Liver (tissue), 9 donors: ENCODE measurements around the gene CFAP74. TPM values are rescaled to one million over a fixed set of nuclear protein-coding genes. Genes with fewer than 3 reads are reported as not detected.

Source experiments
- DNase-seq: peaks from one replicate; pipeline ENCODE4 v3.0.0-alpha.2; 2017; ENCODE audit warnings: low spot score
- H3K27ac ChIP-seq, 2 donors: one replicate each; pipeline ENCODE4 v1.7.0; 2013; ENCODE audit warnings: inconsistent platforms in 2 of 2, low read length in 2 of 2, control low read depth in 1 of 2, low read depth in 1 of 2, mild to moderate bottlenecking in 1 of 2
- H3K27me3 ChIP-seq, 4 donors: one replicate each; pipeline versions ENCODE4 v1.6.1 to v1.7.0; 2013; ENCODE audit warnings: low read length in 3 of 4, inconsistent platforms in 1 of 4, mild to moderate bottlenecking in 1 of 4, moderate library complexity in 1 of 4; ENCODE audit not compliant: control insufficient read depth in 4 of 4, insufficient read depth in 4 of 4
- H3K36me3 ChIP-seq, 4 donors: one replicate each; pipeline versions ENCODE4 v1.6.1 to v1.7.0; 2013; ENCODE audit warnings: low read length in 3 of 4, mild to moderate bottlenecking in 3 of 4, low read depth in 1 of 4, moderate library complexity in 1 of 4; ENCODE audit not compliant: control insufficient read depth in 4 of 4, insufficient read depth in 3 of 4
- H3K4me1 ChIP-seq, 4 donors: one replicate each; pipeline versions ENCODE4 v1.6.1 to v1.7.0; 2013; ENCODE audit warnings: low read length in 3 of 4, mild to moderate bottlenecking in 3 of 4, moderate library complexity in 1 of 4; ENCODE audit not compliant: control insufficient read depth in 4 of 4, insufficient read depth in 4 of 4
- H3K4me3 ChIP-seq, 3 donors: one replicate each; pipeline versions ENCODE4 v1.6.1 to v1.7.0; 2013; ENCODE audit warnings: low read length in 3 of 3, control low read depth in 1 of 3, low read depth in 1 of 3, mild to moderate bottlenecking in 1 of 3
- H3K9ac ChIP-seq, 2 donors: one replicate each; pipeline ENCODE4 v1.7.0; 2013; ENCODE audit warnings: low read length in 2 of 2, mild to moderate bottlenecking in 2 of 2, moderate library complexity in 2 of 2, control low read depth in 1 of 2, low read depth in 1 of 2
- H3K9me3 ChIP-seq, 4 donors: one replicate each; pipeline versions ENCODE4 v1.6.1 to v1.7.0; 2013; ENCODE audit warnings: low read length in 3 of 4; ENCODE audit not compliant: control insufficient read depth in 4 of 4
- ATF3 ChIP-seq: IDR thresholded peaks from 2 replicates; pipeline ENCODE4 v1.6.1; 2016; ENCODE audit warnings: antibody characterized with exemption
- CTCF ChIP-seq: fragments of 150-350 bp; IDR thresholded peaks from 2 replicates; pipeline ENCODE4 v1.5.1; 2017; ENCODE audit warnings: improper control_type of control experiment, low read depth, low read length; ENCODE audit not compliant: missing input control
- EGR1 ChIP-seq, 2 donors: IDR thresholded peaks; 2 replicates each; pipeline ENCODE4 v1.6.1; 2016 to 2018; ENCODE audit warnings: antibody characterized with exemption in 2 of 2, low read depth in 2 of 2
- FOXA1 ChIP-seq: IDR thresholded peaks from 2 replicates; pipeline ENCODE4 v1.6.1; 2016; ENCODE audit warnings: antibody characterized with exemption
- FOXA2 ChIP-seq: IDR thresholded peaks from 2 replicates; pipeline ENCODE4 v1.6.1; 2016; ENCODE audit warnings: antibody characterized with exemption
- GABPA ChIP-seq, 2 donors: IDR thresholded peaks in 1 of 2; conservative IDR thresholded peaks in 1 of 2; 2 replicates each; pipeline ENCODE4 v1.6.1; 2016; ENCODE audit warnings: antibody characterized with exemption in 2 of 2, mild to moderate bottlenecking in 1 of 2, moderate library complexity in 1 of 2
- HNF4A ChIP-seq, 2 donors: conservative IDR thresholded peaks; 2 replicates each; pipeline ENCODE4 v1.6.1; 2016; ENCODE audit warnings: antibody characterized with exemption in 2 of 2, mild to moderate bottlenecking in 2 of 2
- HNF4G ChIP-seq: IDR thresholded peaks from 2 replicates; pipeline ENCODE4 v1.6.1; 2016; ENCODE audit warnings: antibody characterized with exemption
- JUND ChIP-seq, 2 donors: IDR thresholded peaks; 2 replicates each; pipeline ENCODE4 v1.6.1; 2016; ENCODE audit warnings: antibody characterized with exemption in 2 of 2
- MAX ChIP-seq: IDR thresholded peaks from 2 replicates; pipeline ENCODE4 v1.6.1; 2016; ENCODE audit warnings: antibody characterized with exemption
- NR2F2 ChIP-seq: IDR thresholded peaks from 2 replicates; pipeline ENCODE4 v1.6.1; 2016; ENCODE audit warnings: antibody characterized with exemption
- RAD21 ChIP-seq, 2 donors: IDR thresholded peaks; 2 replicates each; pipeline ENCODE4 v1.6.1; 2016; ENCODE audit warnings: antibody characterized with exemption in 2 of 2, mild to moderate bottlenecking in 2 of 2
- REST ChIP-seq: IDR thresholded peaks from 2 replicates; pipeline ENCODE4 v1.6.1; 2016; ENCODE audit warnings: antibody characterized with exemption, mild to moderate bottlenecking
- RXRA ChIP-seq, 2 donors: IDR thresholded peaks; 2 replicates each; pipeline ENCODE4 v1.6.1; 2017 to 2018; ENCODE audit warnings: antibody characterized with exemption in 2 of 2, mild to moderate bottlenecking in 1 of 2
- SP1 ChIP-seq: IDR thresholded peaks from 2 replicates; pipeline ENCODE4 v1.6.1; 2018; ENCODE audit warnings: antibody characterized with exemption, mild to moderate bottlenecking
- TAF1 ChIP-seq: conservative IDR thresholded peaks from 2 replicates; pipeline ENCODE4 v1.6.1; 2016; ENCODE audit warnings: antibody characterized with exemption, mild to moderate bottlenecking
- YY1 ChIP-seq: IDR thresholded peaks from 2 replicates; pipeline ENCODE4 v1.6.1; 2016; ENCODE audit warnings: antibody characterized with exemption, mild to moderate bottlenecking
- ZBTB33 ChIP-seq: IDR thresholded peaks from 2 replicates; pipeline ENCODE4 v1.6.1; 2016; ENCODE audit warnings: antibody characterized with exemption
- WGBS: extraction: QIAGEN DNeasy Blood & Tissue Kit; methylation state at CpG from one replicate; pipeline ENCODE4 v1.1.7; 2013; 5-methylcytosine and 5-hydroxymethylcytosine counted together
- polyA plus RNA-seq, 2 donors: library from polyadenylated mRNA; stranded (reverse) in 1 of 2; unstranded in 1 of 2; fragments of 200-250 nt in 1 of 2; fragments of >200 nt in 1 of 2; fragmentation: Nextera tagmentation in 1 of 2; extraction: Ambion mirVana in 1 of 2; gene quantifications; one replicate each; pipeline versions ENCODE4 v1.2.1 to v1.2.3, GENCODE V29; 2013 to 2015
- total RNA-seq, 2 donors: library from RNA; depleted of rRNA; stranded (reverse); fragments of >200 nt; gene quantifications; one replicate each; pipeline ENCODE4 v1.2.3, GENCODE V29; 2014
- donor health status: healthy.
- donor health status: healthy.
- donor health status: healthy.
- donor health status: healthy.
- donor health status: healthy.

CFAP74 gene
- total and polyA plus RNA-seq, 4 donors, result under 0.01 to 0.31 TPM; not detected in 2

GRCh38 chr1:1922956-1923833 is 80.4 kb downstream of the CFAP74 start:
- no peak overlapping the region for H3K4me3 ChIP-seq
- H3K27ac ChIP-seq, result no peak overlapping the region
- H3K9ac ChIP-seq, result no peak overlapping the region
- TF ChIP-seq RXRA (IDR thresholded peaks at IDR 0.05) (peak; percentile 50 to 73), JUND (IDR thresholded peaks at IDR 0.05) (no peak), SP1 (peak; percentile 90), REST (no peak), MAX (no peak), FOXA1 (no peak), RAD21 (IDR thresholded peaks at IDR 0.05) (no peak), HNF4A (conservative IDR thresholded peaks at IDR 0.05) (peak; percentile 90 to 95)
- DNase-seq, result no peak
- no peaks in the 10 kb centered on the region for H3K27me3 ChIP-seq
- H3K9me3 ChIP-seq, result no peaks in the 10 kb centered on the region
- no peaks in the 10 kb centered on the region for H3K36me3 ChIP-seq
- peaks cover 17 to 27% (median 26%) of the 10 kb centered on the region in 4 donors for H3K4me1 ChIP-seq
- WGBS, result 57% methylated on average over 29 of the region's 29 CpGs

- H3K36me3 ChIP-seq, result no peaks in the 10 kb centered on the region
- 83% methylated on average over 6 of the region's 6 CpGs for WGBS
- peaks cover 17 to 25% (median 24%) of the 10 kb centered on the region in 4 donors for H3K4me1 ChIP-seq
- H3K27ac ChIP-seq, result no peak overlapping the region
- H3K9me3 ChIP-seq, result no peaks in the 10 kb centered on the region
- no peaks in the 10 kb centered on the region for H3K27me3 ChIP-seq
- DNase-seq, result no peak
- TF ChIP-seq HNF4G (no peak), ATF3 (no peak), REST (no peak), CTCF (no peak), FOXA1 (no peak), SP1 (no peak), MAX (no peak), RAD21 (IDR thresholded peaks at IDR 0.05) (no peak), JUND (IDR thresholded peaks at IDR 0.05) (no peak), FOXA2 (no peak), YY1 (no peak), HNF4A (conservative IDR thresholded peaks at IDR 0.05) (no peak), NR2F2 (no peak), EGR1 (IDR thresholded peaks at IDR 0.05; ENCODE audit: low read depth in 2 of 2) (no peak), RXRA (IDR thresholded peaks at IDR 0.05) (no peak), GABPA (IDR thresholded peaks at IDR 0.05 in 1 of 2, conservative IDR thresholded peaks at IDR 0.05 in 1 of 2) (no peak), TAF1 (no peak), ZBTB33 (no peak)
- H3K4me3 ChIP-seq, result no peak overlapping the region
- H3K9ac ChIP-seq, result no peak overlapping the region
Observed at GRCh38 chr1:1922702-1922955, 81.0 kb downstream of the CFAP74 start.
